Pulmonary artery endothelial cell (primary cell): ENCODE results near the gene PRPS1L1. TPM values are rescaled to one million over a fixed set of nuclear protein-coding genes. Genes with fewer than 3 reads are reported as not detected.
A peak's percentile ranks its signal among the peaks of the same experiment; 100 is the strongest.

Source experiments
- DNase-seq: peaks from one replicate; pipeline ENCODE4 v3.0.0-alpha.2; 2011; ENCODE audit warnings: low read depth, low spot score
- total RNA-seq: library from RNA; depleted of rRNA; stranded (reverse); fragments of >200 nt; gene quantifications from 2 replicates; pipeline ENCODE4 v1.2.3, GENCODE V29; 2014

Gene PRPS1L1
- not detected in 2 replicates for total RNA-seq

DNA sequence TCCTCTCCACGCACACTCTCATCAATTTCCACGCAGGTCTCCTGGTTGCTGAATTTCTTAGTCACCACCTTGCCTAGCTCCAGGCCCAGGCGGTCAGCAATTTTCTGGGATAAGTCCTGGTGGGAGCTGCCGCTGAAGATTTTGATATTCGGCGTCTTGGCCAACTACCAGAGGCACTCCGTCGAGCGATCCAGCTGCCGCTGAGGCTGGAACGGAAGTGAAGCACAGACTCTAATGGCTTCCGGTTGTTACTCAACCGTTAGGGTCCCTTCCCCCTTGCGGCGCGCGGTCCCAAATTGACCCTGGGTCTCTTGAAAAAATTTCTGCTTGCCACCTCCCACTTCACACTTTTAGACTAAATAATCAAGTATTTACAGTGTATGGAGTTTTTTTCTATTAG is at the start of gene PRPS1L1:
TSS of gene PRPS1L1 (minus strand) at position 219 of the 400 bp plus-strand sequence.
- DNase-seq, result no peak

DNA sequence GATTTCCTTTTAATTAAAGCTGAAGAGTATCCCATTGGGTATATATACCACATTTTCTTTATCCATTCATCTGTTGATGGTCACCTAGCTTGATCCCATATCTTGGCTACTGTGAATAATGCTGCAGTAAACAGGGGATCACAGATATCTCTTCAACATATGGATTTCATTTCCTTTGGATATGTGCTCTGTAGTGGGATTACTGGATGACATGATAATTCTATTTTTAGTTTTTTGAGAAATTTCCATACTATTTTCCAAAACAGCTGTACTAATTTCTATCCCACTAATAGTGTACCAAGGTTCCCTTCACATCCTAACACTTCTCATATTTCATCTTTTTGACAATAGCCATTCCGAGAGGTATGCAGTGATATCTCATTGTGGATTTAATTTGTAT is 48.8 kb upstream of the PRPS1L1 start:
- no peak for DNase-seq

DNA sequence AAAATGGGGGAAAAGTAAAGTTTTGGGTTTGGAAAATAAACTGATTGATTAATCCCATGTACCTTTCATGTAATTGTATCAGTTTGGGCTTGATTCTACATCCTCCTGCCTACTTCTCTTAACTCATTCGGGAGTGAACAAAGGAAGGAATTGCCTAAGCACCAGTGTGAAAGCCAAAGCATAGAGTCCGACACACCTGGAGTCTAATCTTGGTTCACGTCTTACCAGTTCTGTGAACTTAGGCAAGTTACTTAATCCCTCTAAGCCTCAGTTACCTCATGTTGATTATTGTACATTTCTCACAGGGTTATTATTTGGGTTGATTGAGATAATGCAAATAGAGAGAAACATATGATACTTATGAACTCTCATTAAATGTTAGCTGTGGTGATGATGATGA is 41.1 kb upstream of the PRPS1L1 start:
- DNase-seq, result no peak

DNA sequence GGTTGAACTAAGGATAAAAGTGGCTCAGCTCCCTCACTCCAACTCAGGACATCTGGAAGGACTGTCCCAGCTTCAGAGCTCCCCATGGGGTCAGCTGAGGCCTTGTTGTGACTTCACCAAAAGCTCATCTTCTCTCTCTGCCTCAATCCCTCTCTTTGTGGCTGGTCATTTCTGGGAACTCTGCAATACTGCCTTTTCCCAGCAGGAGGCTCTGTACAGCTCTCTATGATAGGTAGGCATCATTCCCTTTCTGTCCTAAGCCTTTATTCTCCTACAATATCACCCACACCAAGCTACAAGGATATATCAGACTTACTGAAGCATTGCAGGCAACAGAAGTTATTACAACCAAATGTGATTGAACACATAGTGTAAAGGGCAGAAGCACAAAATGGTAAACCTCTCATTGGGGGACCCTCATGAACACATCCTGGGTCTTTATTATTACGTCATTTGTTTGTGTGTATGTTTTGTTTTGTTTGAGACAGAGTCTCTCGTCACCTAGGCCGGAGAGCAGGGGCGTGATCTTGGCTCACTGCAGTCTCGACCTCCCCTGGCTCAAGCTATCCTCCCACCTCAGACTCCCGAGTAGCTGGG is 36.7 kb upstream of the PRPS1L1 start:
- DNase-seq, result no peak

DNA sequence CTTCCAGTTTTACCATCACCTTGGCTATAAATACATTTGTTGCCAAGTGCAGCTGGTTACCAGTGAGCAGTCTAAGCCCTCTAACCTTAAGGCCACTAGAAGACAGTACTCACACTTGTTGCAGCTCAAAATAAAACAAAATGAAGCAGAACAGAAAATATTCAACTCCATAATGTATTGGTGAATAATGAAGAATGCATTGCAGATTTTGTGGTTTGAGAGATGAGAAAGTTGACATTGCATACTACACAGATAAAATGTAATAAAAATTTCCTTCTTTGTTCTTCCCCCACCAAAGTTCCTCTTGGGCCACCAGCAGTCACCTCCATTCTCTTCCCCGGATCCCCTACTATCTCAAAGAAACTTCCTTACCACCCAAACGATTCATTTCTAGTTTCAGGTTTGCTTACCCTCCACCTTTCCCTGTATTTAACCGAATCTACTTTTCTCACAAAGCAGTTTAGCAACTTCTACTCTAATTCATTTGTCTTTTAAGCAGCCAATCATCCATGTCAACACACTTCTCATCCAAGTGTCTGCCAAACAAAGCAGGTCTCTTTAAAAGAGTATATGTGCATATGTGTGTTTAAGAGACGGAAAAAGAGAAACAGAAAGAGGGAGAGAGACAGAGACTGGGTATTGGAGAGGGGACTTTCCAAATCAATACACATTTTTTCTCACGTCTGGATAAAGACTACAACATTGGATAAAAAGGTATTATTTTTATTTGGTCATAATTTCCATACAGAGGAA is 35.7 kb upstream of the PRPS1L1 start:
- no peak for DNase-seq

DNA sequence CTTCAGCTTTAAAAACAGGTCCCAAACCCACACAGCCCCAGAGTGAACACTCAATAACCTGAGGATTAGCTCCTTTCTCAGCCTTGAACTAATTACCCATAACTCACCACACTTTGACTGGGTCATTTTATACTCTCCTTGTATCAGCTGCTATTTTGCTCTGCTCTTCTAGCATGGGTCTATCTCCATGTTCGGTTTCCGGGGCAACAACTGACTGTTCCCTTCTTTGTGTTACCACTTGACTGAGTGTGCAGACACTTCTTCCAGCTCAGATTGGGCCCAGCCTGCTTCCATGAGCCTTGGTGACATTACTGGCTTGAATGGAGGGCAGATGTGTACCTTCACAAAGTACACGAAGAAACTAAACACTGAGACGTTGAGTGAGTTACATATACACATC is 31.5 kb upstream of the PRPS1L1 start:
- DNase-seq, result no peak

DNA sequence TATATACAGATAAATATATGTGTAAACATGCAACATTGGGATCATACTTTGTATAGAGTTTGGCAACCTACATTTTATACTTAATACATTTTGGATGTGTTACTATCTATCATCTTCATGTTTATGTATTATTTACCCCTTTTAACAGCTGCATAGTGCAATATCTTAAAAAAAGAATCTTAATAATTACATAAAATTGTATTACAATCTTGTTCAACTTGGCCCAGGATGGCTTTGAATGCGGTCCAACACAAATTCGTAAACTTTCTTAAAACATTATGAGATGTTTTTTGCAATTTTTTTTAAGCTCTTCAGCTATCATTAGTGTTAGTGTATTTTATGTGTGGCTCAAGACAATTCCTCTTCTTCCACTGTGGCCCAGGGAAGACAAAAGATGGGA is 26.3 kb upstream of the PRPS1L1 start:
- DNase-seq, result no peak

DNA sequence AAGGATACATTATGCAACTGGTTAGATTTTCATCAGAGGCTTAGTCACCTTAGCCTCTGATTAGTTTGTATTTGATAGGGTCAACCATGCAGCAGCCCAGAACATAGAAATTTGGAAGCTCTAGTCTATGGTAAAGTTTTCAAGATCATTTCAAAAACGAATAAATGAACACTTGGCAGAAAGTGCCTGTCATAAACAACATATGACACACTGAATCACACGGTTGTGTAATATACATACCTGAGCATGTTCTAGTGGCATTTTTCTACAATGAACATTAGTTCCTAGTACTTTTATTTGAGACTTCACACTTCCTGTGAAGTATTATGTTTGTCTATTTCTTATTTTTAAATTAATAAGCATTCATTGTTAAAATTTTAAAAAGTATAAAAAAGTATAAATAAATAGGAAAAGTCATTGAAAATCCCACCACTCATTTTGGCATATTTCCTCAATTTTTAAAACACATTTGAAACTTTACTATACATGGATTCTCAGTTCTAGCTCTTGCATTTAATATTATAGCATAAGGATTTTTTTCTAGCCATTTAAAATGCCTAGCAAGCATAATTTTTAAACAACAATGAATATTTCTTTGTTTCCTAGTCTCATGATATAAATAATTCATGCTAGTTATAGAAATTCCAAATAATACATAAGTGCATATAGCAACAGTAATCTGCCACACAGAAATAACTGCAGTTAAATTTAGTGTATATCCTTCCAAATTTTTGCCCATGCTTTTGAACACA is 25.7 kb upstream of the PRPS1L1 start:
- DNase-seq, result no peak

DNA sequence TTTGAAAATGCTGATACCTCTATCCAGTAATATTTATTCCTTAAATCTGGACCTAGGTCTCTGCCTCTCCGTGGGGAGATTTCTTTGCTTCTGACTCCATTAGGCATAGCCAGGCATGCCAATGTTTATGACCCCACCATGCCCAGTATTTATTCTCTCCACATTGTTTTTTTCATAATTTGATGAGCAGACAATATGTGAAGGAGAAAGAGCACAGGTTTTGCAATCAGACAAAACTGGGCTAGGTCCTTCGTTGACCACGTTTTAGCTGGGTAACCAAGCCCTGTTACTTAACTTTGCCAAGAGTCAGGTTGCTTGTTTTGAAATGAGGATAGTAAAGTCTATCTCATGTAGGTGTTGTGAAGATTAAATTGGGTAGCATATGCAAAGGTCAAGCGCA is 21.6 kb upstream of the PRPS1L1 start:
- DNase-seq, result no peak

DNA sequence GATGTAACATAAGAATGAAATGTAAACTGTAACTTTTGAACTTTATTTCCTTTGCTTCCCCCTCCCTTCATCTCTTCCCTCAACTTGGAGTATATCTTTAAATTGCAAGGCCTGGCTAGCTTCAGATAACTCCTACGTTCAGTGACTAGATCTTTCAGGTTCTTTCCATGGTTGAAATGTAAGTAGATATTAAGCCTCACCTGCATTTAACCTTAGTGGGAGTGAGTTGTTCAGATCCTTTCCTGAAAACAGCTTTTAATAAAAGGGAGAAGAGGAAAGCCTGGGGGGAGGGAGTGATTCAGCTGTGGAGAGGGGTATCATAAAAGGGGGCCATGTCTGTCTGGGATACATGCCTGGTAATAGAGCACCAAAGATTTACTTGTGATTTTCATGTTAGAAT is 19.0 kb upstream of the PRPS1L1 start:
- DNase-seq, result no peak

DNA sequence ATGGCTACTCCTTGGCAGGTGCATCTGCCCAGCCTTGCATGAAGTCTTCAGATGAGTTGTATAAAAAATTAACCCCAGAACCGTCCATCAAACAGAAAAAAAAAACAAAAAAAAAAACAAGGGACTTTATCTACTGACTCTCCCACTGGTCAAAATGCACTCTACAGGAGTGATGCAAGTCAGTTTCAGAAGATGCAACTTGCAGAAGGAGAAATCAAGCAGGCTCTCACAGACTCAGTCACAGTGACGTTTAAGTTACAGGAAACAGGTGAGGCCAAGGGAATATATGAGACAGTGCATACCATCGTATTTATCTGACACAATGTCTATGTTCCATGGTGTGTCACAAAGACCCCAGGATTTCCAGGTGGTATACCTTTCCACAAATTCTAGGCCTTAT is 17.5 kb upstream of the PRPS1L1 start:
- DNase-seq, result no peak

DNA sequence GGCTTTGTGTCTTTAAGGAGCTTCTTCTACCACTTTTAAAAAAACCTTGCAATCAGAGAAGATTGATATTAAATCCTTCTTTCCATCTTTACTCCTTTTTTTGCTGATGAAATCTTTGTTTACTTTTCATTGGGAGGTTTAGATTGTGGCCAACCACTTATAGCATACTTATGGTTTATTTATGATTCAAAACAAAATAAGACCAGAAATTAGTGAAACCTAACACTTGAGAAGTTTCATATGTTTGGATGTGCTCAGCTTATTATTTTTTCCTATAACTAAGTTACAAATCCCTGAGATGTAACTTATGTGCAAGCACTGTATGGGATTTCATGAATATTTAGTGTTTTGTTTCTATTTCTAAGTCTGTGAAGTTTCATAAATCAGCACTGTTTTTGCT is 13.5 kb upstream of the PRPS1L1 start:
- DNase-seq, result no peak

DNA sequence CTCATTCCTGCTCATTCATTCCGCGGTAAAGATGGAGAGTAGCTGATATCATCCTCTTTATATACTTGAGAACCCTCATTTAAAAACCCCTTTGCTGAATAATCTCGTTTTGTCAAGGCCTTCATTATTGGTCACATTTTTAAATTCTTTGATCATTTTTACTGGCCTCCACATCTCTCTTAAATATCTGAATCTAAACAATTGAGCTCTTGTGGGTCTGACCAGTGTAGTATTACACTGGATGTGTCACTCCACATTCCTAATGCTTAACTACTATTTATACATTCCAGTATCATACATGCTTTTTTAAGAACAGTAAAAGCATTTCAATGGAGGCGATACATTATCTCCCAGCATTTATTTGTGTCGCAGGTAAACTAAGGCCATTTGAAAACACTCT is 12.6 kb upstream of the PRPS1L1 start:
- DNase-seq, result no peak

DNA sequence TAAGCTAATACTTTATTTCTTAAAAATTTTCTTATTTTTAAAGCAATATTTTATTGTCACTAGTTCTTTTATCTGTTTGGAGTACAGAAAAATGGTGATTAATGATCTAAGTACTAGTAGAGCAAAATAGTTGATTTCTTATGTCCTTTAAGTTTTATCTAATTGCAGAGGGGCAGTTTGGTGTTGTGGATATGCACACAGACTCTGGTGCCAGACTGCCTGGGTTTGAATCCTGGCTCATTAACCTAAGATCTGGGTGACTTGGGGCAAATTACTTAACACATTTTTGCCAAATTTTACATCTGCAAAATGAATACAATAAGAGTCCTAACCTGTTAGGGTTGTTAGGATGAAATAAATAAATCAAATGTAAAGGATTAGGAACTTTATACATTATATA is 10.7 kb upstream of the PRPS1L1 start:
- no peak for DNase-seq

DNA sequence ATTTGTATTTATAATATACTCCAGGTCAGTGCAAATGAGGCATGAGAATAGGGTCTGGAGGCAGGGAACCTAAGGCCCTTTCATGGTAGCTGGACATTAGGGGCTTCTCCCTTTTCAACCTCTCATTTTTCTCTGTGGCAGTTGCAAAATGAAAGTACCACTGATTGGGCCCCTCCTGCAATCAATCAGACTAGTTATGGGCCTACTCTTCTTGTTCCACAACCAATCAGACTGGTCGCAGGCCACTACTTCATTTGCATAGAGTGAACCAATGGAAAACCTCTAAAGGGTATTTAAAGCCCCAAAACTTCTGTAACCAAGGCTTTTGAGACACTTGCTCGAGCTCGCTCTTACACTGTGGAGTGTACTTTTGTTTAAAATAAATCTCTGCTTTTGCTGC is 10.0 kb upstream of the PRPS1L1 start:
- no peak for DNase-seq

DNA sequence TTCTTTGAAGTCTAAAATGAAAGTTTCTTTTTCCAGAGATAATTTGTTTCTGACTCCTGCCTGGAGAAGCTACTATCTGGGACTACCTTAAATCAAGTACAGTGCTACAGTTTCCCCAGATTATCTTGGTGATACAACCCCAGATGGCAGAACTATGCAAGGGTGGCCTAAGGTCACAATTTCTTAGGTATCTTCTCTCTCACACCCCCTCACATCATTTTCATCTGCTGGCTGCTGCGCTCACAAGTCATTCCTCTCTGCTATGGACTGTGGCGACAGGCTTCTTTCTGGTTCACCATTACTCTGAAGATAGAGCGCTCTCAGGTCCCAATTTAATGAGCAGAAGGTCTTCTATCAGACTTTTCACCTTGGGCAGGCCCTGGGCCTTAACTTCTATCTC is 9.1 kb upstream of the PRPS1L1 start:
- no peak for DNase-seq

DNA sequence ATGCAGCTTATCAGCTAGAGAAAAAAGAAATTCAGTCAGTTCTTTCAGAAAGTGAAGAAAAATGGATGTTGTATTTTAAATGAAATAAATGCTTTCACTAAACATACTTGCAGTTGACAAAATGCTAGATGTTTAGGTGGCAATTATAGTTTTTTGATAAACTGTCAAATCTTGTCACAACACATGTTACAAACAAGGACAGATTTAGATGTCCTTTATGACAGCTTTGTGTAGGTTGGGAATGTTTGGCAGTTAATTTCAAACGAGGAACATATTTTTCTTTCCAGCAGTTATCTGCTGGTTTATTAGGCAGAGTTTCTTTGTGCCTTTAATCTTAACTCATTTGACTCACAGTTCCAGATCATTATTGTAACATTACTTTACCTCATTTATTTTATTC is 3.1 kb upstream of the PRPS1L1 start:
- DNase-seq, result no peak

DNA sequence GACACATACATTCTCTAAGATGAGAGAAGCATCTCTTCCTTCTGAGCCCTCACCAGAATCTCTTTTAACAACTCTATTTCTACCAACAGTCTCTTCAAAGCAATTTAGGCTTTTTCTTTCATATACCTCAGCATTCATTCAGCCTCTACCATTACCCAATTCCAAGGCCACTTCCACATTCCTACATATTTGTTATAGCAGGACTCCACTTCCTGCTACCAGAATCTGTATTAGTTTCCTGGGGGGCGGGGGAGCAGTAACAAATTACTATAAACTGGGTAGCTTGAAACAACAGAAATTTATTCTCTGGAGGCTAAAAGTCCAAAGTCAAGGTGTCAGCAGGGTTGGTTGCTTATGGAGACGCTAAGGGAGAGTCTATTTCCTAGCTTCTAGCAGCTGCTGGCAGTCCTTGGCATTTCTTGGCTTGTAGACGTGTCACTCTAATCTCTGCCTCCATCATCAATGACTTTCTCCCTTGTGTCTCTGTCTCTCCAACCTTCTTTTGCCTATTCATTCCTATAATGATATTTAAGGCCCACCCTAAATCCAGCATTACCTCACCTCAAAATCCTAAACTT is 7.4 kb downstream of the PRPS1L1 start:
- peak; percentile 11 for DNase-seq

DNA sequence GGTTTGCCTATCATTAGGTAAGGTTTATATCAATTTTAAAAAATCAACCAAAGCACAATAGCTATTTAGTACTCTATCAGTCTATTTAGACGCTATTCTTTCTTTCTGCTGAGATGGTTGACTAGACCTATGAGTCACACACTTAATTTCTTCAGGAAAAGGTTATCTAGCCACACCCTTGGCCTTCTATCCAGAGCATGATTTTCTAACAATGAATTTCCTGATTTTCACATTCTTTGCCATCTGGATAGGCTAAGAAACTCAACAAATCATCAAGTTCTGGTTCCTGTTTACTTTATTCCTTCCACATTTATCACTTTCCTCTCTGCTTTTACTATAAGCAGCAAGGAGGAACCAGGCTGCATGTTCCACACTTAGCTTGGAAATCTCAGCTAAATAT is 8.1 kb downstream of the PRPS1L1 start:
- DNase-seq, result peak; percentile 91

DNA sequence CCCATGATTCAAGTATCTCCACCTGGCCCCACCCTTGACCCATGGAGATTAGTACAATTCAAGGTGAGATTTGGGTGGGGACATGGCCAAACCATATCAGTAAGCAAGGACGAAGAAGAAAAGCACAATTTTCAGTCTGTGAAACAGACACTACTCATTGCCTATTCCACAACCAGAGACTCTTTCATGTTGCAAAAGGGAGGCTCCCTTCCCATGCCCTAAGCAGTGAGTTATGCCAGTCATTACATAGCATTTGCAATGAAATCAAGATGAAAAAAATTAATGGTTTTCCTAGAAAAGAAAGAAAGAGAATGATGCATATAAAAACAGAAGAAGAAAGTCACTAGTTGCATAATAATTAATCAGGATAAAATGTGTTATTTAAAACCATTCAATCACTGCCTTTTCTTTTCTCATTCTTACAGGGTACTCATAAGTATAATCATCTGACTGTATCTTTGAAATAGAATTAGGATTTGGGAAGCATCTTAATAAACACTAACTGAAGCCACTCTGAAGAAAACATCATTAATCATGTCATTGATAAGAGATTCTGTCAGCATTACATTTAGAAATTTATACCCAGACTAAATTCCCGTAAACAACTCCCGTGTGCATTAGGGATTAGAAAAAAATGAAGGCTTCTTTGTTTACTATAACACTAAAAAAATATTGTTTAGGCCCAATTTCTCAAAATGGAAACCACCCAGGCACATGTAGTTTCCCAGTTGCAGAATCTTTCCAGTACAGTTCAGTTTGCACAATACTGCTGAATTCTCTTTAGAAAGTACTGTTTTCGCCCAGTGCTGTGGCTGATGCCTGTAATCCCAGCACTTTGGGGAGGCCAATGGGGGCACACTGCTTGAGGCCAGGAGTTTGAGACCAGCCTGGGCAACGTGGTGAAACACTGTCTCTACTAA is 9.1 kb downstream of the PRPS1L1 start:
- no peak for DNase-seq
